COLO829 (cell line): ENCODE measurements around the gene ATG10.
A peak's percentile ranks its signal among the peaks of the same experiment; 100 is the strongest.
"Not testable (repeated sequence)": the region's sequence is repeated elsewhere in the genome, so short reads cannot be mapped to it uniquely, and the experiment has no call there.

Source experiments
- DNase-seq: peaks from one replicate; pipeline ENCODE4 v3.0.0; 2012; ENCODE audit warnings: low spot score

ATG10 gene

GRCh38 chr5:82225525-82226172 lies 253.8 kb downstream of the ATG10 start:
- DNase-seq: peak; percentile 17

- no peak for DNase-seq
Measured at GRCh38 chr5:82234885-82235284, 263.1 kb downstream of the ATG10 start.

- DNase-seq: no peak
Measured at GRCh38 chr5:82244151-82244550, 272.3 kb downstream of the ATG10 start.

GRCh38 chr5:82244854-82245635 lies 273.2 kb downstream of the ATG10 start:
- DNase-seq: no peak

- no peak for DNase-seq
Measured at GRCh38 chr5:82246960-82247574, 275.2 kb downstream of the ATG10 start.

GRCh38 chr5:82252744-82253143 lies 280.9 kb downstream of the ATG10 start:
- no peak for DNase-seq

- no peak for DNase-seq
Measured at GRCh38 chr5:82255844-82256243, 284.0 kb downstream of the ATG10 start.

- DNase-seq: no peak
Measured at GRCh38 chr5:82257247-82257646, 285.4 kb downstream of the ATG10 start.

- no peak for DNase-seq
Measured at GRCh38 chr5:82257729-82258128, 285.9 kb downstream of the ATG10 start.

- peak; percentile 7 for DNase-seq
Measured at GRCh38 chr5:82259172-82259800, 287.5 kb downstream of the ATG10 start.

GRCh38 chr5:82265047-82265446 lies 293.2 kb downstream of the ATG10 start:
- DNase-seq: no peak

- not testable (repeated sequence) for DNase-seq
Measured at GRCh38 chr5:82267297-82267933, 295.6 kb downstream of the ATG10 start.

- not testable (repeated sequence) for DNase-seq
Measured at GRCh38 chr5:82269363-82269762, 297.5 kb downstream of the ATG10 start.

GRCh38 chr5:82272571-82273356 lies 300.9 kb downstream of the ATG10 start:
- not testable (repeated sequence) for DNase-seq

GRCh38 chr5:82273426-82273825 lies 301.6 kb downstream of the ATG10 start:
- not testable (repeated sequence) for DNase-seq

GRCh38 chr5:82274343-82275211 lies 302.8 kb downstream of the ATG10 start:
- no peak for DNase-seq

- DNase-seq: no peak
Measured at GRCh38 chr5:82275216-82275664, 303.4 kb downstream of the ATG10 start.

- DNase-seq: no peak
Measured at GRCh38 chr5:82276800-82277612, 305.2 kb downstream of the ATG10 start.

GRCh38 chr5:82277613-82277986 lies 305.8 kb downstream of the ATG10 start:
- no peak for DNase-seq
